ENCODE results near the gene MT1G. TPM values are rescaled to one million over a fixed set of nuclear protein-coding genes. Genes with fewer than 3 reads are reported as not detected.

The MT1G gene
- total RNA-seq, 2 experiments from 2014 or later = not detected

- CTCF ChIA-PET (ENCODE audit: unreplicated experiment) = no interaction called here
- no peak for DNase-seq (ENCODE audit: low spot score)
- H3K4me3 ChIP-seq (ENCODE audit: low read depth, low read length, poor library complexity, severe bottlenecking) = no peak overlapping the region
- H2AFZ ChIP-seq (ENCODE audit: low read length) = no peak overlapping the region
- TF ChIP-seq CTCF (conservative IDR thresholded peaks at IDR 0.05; ENCODE audit: low read length) = no peak
- no peak for TF ChIP-seq EZH2phosphoT487 (IDR thresholded peaks at IDR 0.05; ENCODE audit: borderline replicate concordance, low read depth, low read length)
- no peaks in the 10 kb centered on the region for H4K20me1 ChIP-seq (ENCODE audit: insufficient read depth, low read length)
- H3K9me3 ChIP-seq (ENCODE audit: low read length) = no peaks in the 10 kb centered on the region; the same call in 1 of the 2 replicates
- no peak overlapping the region for H3K27ac ChIP-seq (ENCODE audit: low read depth, low read length, poor library complexity, severe bottlenecking)
- H3K9me2 ChIP-seq (ENCODE audit: insufficient read depth, low read length) = no peaks in the 10 kb centered on the region
- POLR2A ChIA-PET = interaction anchor here (0.6 to 1.2 kb wide), 2 partner anchors 10 to 73 kb away, joined by 3 to 6 read pairs; no protein-coding TSS in a partner anchor
- no TSS peak for BruUV-seq (replicated peaks)
- no peaks in the 10 kb centered on the region for H3K79me2 ChIP-seq (ENCODE audit: insufficient read depth, low read depth, low read length)
- no peaks in the 10 kb centered on the region for H3K36me3 ChIP-seq (ENCODE audit: insufficient read depth, low read length)
- intact Hi-C loops (cut with micrococcal nuclease; ENCODE audit: unreplicated experiment) = no loop called here
- no peaks in the 10 kb centered on the region for H3K4me1 ChIP-seq (ENCODE audit: insufficient read depth, low read length, poor library complexity, severe bottlenecking)
- no peak overlapping the region for H3K4me2 ChIP-seq (ENCODE audit: low read length)
Observed at GRCh38 chr16:56691885-56692284, 24.0 kb upstream of the MT1G start.

- Histone ChIP-seq H3K79me2 (ENCODE audit: insufficient read depth, low read depth, low read length) (no peaks in the 10 kb centered on the region), H3K4me3 (ENCODE audit: low read depth, low read length, poor library complexity, severe bottlenecking) (no peak overlapping the region), H4K20me1 (ENCODE audit: insufficient read depth, low read length) (no peaks in the 10 kb centered on the region), H3K27ac (ENCODE audit: low read depth, low read length, poor library complexity, severe bottlenecking) (no peak overlapping the region), H3K4me2 (ENCODE audit: low read length) (no peak overlapping the region), H2AFZ (ENCODE audit: low read length) (no peak overlapping the region), H3K4me1 (ENCODE audit: insufficient read depth, low read length, poor library complexity, severe bottlenecking) (no peaks in the 10 kb centered on the region), H3K36me3 (ENCODE audit: insufficient read depth, low read length) (no peaks in the 10 kb centered on the region), H3K9me2 (ENCODE audit: insufficient read depth, low read length) (no peaks in the 10 kb centered on the region), H3K9me3 (ENCODE audit: low read length) (no peaks in the 10 kb centered on the region)
- ChIA-PET CTCF (ENCODE audit: unreplicated experiment) (no interaction called here), POLR2A (interaction anchor here (1.0 kb wide), 1 partner anchor 19 kb away, joined by 3 read pairs; no protein-coding TSS in a partner anchor)
- intact Hi-C loops (cut with micrococcal nuclease; ENCODE audit: unreplicated experiment) = no loop called here
- no peak for DNase-seq (ENCODE audit: low spot score)
- no peak for TF ChIP-seq CTCF (conservative IDR thresholded peaks at IDR 0.05; ENCODE audit: low read length)
- BruUV-seq (replicated peaks) = no TSS peak
Observed at GRCh38 chr16:56690420-56691122, 22.7 kb upstream of the MT1G start.

- Histone ChIP-seq H3K27ac (ENCODE audit: low read depth, low read length, poor library complexity, severe bottlenecking) (no peak overlapping the region), H3K4me3 (ENCODE audit: low read depth, low read length, poor library complexity, severe bottlenecking) (no peak overlapping the region), H3K4me1 (ENCODE audit: insufficient read depth, low read length, poor library complexity, severe bottlenecking) (peaks cover 8% of the 10 kb centered on the region), H2AFZ (ENCODE audit: low read length) (no peak overlapping the region), H3K9me2 (ENCODE audit: insufficient read depth, low read length) (no peaks in the 10 kb centered on the region), H3K36me3 (ENCODE audit: insufficient read depth, low read length) (no peaks in the 10 kb centered on the region), H4K20me1 (ENCODE audit: insufficient read depth, low read length) (no peaks in the 10 kb centered on the region), H3K4me2 (ENCODE audit: low read length) (no peak overlapping the region), H3K9me3 (ENCODE audit: low read length) (no peaks in the 10 kb centered on the region), H3K79me2 (ENCODE audit: insufficient read depth, low read depth, low read length) (no peaks in the 10 kb centered on the region)
- intact Hi-C loops (cut with micrococcal nuclease; ENCODE audit: unreplicated experiment) = no loop called here
- ChIA-PET POLR2A (interaction anchor here (0.7 kb wide), 1 partner anchor 13 kb away, joined by 3 read pairs; no protein-coding TSS in a partner anchor), CTCF (ENCODE audit: unreplicated experiment) (no interaction called here)
- DNase-seq (ENCODE audit: low spot score) = no peak
- TF ChIP-seq CTCF (conservative IDR thresholded peaks at IDR 0.05; ENCODE audit: low read length) (no peak), EZH2phosphoT487 (IDR thresholded peaks at IDR 0.05; ENCODE audit: borderline replicate concordance, low read depth, low read length) (no peak)
- no TSS peak for BruUV-seq (replicated peaks)
Observed at GRCh38 chr16:56689171-56689570, 21.3 kb upstream of the MT1G start.
